Glomerular visceral epithelial cell (primary cell): ENCODE data around the gene PLCG2.
"Not testable (repeated sequence)": the region's sequence is repeated elsewhere in the genome, so short reads cannot be mapped to it uniquely, and the experiment has no call there.

Experiments used
- DNase-seq: peaks from one replicate; pipeline ENCODE4 v3.0.0-alpha.2; 2016; ENCODE audit errors: extremely low spot score

The PLCG2 gene

GRCh38 chr16:81877490-81877889 is 98.4 kb downstream of the PLCG2 start:
- not testable (repeated sequence) for DNase-seq

GRCh38 chr16:81878529-81878928 is 99.4 kb downstream of the PLCG2 start:
- no peak for DNase-seq

- no peak for DNase-seq
Measured at GRCh38 chr16:81879625-81880024, 100.5 kb downstream of the PLCG2 start.

GRCh38 chr16:81880816-81881215 is 101.7 kb downstream of the PLCG2 start:
- no peak for DNase-seq

GRCh38 chr16:81881228-81881627 is 102.1 kb downstream of the PLCG2 start:
- no peak for DNase-seq

- no peak for DNase-seq
Measured at GRCh38 chr16:81882559-81882958, 103.5 kb downstream of the PLCG2 start.

- DNase-seq: no peak
Measured at GRCh38 chr16:81883235-81883634, 104.1 kb downstream of the PLCG2 start.

- DNase-seq: peak; percentile 39
Measured at GRCh38 chr16:81885976-81886586, 107.0 kb downstream of the PLCG2 start.

GRCh38 chr16:81888520-81889394 is 109.7 kb downstream of the PLCG2 start:
- no peak for DNase-seq

GRCh38 chr16:81891736-81892364 is 112.8 kb downstream of the PLCG2 start:
- no peak for DNase-seq

- DNase-seq: no peak
Measured at GRCh38 chr16:81894592-81894991, 115.5 kb downstream of the PLCG2 start.

- no peak for DNase-seq
Measured at GRCh38 chr16:81896902-81897301, 117.8 kb downstream of the PLCG2 start.

- no peak for DNase-seq
Measured at GRCh38 chr16:81899601-81900000, 120.5 kb downstream of the PLCG2 start.

- no peak for DNase-seq
Measured at GRCh38 chr16:81900014-81900413, 120.9 kb downstream of the PLCG2 start.

- no peak for DNase-seq
Measured at GRCh38 chr16:81900456-81900855, 121.4 kb downstream of the PLCG2 start.

GRCh38 chr16:81901484-81901883 is 122.4 kb downstream of the PLCG2 start:
- DNase-seq: no peak

GRCh38 chr16:81902025-81902424 is 122.9 kb downstream of the PLCG2 start:
- no peak for DNase-seq

GRCh38 chr16:81904320-81904719 is 125.2 kb downstream of the PLCG2 start:
- no peak for DNase-seq

GRCh38 chr16:81905277-81905676 is 126.2 kb downstream of the PLCG2 start:
- DNase-seq: no peak

- DNase-seq: no peak
Measured at GRCh38 chr16:81907681-81908080, 128.6 kb downstream of the PLCG2 start.

GRCh38 chr16:81908466-81909262 is 129.6 kb downstream of the PLCG2 start:
- no peak for DNase-seq

- DNase-seq: no peak
Measured at GRCh38 chr16:81910366-81910885, 131.3 kb downstream of the PLCG2 start.
